ENCODE results near the gene BNC2.

GRCh38 chr9:16701347-16701746 is 169.1 kb downstream of the BNC2 start:
- TF ChIP-seq CTCF (conservative IDR thresholded peaks at IDR 0.05; ENCODE audit: low read depth, low read length) (no peak), EZH2 (IDR thresholded peaks at IDR 0.05; ENCODE audit: low read length, unreplicated experiment) (no peak), EZH2phosphoT487 (IDR thresholded peaks at IDR 0.05; ENCODE audit: borderline replicate concordance, low read length) (no peak)
